Measurements from ENCODE around the gene WDR6. TPM values are rescaled to one million over a fixed set of nuclear protein-coding genes. Genes with fewer than 3 reads are reported as not detected.

WDR6 gene
- total RNA-seq, 1 experiment from 2014 or later, result 213 TPM

DNA sequence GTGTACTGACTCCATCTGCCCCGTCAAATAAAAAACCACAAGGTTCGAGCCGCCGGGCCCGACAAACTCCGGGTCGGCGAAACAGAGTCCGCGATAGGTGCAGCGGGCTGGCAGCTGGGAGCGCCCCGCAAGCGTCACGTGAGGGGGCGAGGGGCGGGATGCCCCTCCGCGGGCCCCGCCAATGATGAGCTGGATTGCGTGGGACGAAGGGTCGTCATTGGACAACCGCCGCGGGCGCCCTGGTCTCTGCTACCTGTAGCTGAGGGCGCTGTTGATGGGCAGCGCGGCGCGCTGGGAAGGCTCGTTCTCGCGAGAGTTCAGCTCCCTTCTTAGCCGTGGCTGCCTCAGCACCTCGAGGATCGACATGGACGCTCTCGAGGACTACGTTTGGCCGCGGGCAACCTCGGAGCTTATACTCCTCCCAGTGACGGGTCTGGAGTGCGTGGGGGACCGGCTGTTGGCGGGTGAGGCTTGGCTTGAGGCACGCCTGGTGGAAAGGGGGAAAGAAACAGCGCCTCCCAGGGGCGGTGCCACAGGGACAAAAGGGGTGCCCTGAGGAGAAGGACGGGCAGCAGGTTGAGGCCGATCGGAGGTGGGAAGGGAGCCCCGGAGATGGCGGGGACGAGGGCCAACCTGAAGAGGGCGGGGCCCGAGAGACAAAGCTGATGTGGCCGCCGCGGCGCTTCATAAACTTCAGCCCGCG is at the start of gene WDR6 (continued):
- TF ChIP-seq, protein P1, sequence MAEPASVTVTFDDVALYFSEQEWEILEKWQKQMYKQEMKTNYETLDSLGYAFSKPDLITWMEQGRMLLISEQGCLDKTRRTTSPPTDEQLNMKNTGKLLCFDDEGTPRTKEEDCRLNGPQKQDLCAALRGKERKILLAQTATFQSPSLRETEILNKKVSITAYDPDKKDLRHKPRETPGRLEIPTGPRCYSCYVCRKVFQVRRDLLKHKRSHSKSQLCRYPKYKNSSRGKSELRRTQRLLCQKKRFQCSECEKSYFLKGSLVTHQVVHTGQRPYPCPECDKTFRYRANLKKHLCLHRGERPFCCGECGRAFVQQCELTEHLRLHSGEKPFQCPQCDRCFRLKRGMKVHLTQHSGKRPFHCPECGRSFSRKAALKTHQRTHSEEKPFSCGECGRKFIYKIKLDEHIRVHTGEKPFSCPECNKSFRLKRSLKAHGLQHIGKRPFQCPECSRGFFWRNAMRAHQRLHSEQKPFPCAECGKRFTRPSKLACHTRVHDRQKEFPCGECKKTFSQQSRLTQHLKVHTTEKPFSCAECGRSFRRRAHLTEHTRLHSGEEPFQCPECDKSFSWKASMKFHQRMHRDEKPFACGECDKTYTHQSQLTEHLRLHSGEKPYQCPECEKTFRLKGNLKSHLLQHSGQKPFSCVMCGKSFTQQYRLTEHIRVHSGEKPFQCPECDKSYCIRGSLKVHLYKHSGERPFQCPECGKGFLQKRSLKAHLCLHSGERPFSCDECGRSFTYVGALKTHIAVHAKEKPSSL (CRISPR knock-in tag; conservative IDR thresholded peaks at IDR 0.05), result no peak
- TF ChIP-seq NFATC4 (CRISPR knock-in tag; IDR thresholded peaks at IDR 0.05) (0 out of 2 replicates have a peak, but pooled peaks have one; percentile 81), ZNF317 (CRISPR knock-in tag; IDR thresholded peaks at IDR 0.05; ENCODE audit: borderline replicate concordance, low read depth) (no peak), FOXK1 (CRISPR knock-in tag; IDR thresholded peaks at IDR 0.05) (0 out of 2 replicates have a peak, but pooled peaks have one; percentile 14), ETV6 (CRISPR knock-in tag; IDR thresholded peaks at IDR 0.05) (peak; percentile 46; the same call in 1 of the 2 replicates), ZNF138 (CRISPR knock-in tag; conservative IDR thresholded peaks at IDR 0.05) (0 out of 2 replicates have a peak, but pooled peaks have one; percentile 46), CREM (CRISPR knock-in tag; IDR thresholded peaks at IDR 0.05) (peak; percentile 17; the same call in 1 of the 2 replicates), GTF2I (CRISPR knock-in tag; conservative IDR thresholded peaks at IDR 0.05) (no peak), SOX15 (CRISPR knock-in tag; IDR thresholded peaks at IDR 0.05) (no peak), NR1H2 (CRISPR knock-in tag; IDR thresholded peaks at IDR 0.05) (no peak), FOXJ3 (CRISPR knock-in tag; IDR thresholded peaks at IDR 0.05; ENCODE audit: borderline replicate concordance) (no peak), ZNF219 (CRISPR knock-in tag; IDR thresholded peaks at IDR 0.05; ENCODE audit: borderline replicate concordance) (no peak), RELA (CRISPR knock-in tag; IDR thresholded peaks at IDR 0.05; ENCODE audit: borderline replicate concordance) (no peak), EMX1 (CRISPR knock-in tag; IDR thresholded peaks at IDR 0.05) (peak; percentile 46; the same call in 1 of the 2 replicates), TEAD1 (CRISPR knock-in tag; IDR thresholded peaks at IDR 0.05) (peak; percentile 14; the same call in 1 of the 2 replicates), MYBL2 (CRISPR knock-in tag; IDR thresholded peaks at IDR 0.05) (peak; percentile 49; the same call in 1 of the 2 replicates)
- TF ChIP-seq, protein P2, sequence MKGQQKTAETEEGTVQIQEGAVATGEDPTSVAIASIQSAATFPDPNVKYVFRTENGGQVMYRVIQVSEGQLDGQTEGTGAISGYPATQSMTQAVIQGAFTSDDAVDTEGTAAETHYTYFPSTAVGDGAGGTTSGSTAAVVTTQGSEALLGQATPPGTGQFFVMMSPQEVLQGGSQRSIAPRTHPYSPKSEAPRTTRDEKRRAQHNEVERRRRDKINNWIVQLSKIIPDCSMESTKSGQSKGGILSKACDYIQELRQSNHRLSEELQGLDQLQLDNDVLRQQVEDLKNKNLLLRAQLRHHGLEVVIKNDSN (CRISPR knock-in tag; IDR thresholded peaks at IDR 0.05), result peak; percentile 98
- TF ChIP-seq, protein P3, sequence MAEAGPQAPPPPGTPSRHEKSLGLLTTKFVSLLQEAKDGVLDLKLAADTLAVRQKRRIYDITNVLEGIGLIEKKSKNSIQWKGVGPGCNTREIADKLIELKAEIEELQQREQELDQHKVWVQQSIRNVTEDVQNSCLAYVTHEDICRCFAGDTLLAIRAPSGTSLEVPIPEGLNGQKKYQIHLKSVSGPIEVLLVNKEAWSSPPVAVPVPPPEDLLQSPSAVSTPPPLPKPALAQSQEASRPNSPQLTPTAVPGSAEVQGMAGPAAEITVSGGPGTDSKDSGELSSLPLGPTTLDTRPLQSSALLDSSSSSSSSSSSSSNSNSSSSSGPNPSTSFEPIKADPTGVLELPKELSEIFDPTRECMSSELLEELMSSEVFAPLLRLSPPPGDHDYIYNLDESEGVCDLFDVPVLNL (CRISPR knock-in tag; IDR thresholded peaks at IDR 0.05; ENCODE audit: borderline replicate concordance, low read depth), result no peak
- TF ChIP-seq, protein P4, sequence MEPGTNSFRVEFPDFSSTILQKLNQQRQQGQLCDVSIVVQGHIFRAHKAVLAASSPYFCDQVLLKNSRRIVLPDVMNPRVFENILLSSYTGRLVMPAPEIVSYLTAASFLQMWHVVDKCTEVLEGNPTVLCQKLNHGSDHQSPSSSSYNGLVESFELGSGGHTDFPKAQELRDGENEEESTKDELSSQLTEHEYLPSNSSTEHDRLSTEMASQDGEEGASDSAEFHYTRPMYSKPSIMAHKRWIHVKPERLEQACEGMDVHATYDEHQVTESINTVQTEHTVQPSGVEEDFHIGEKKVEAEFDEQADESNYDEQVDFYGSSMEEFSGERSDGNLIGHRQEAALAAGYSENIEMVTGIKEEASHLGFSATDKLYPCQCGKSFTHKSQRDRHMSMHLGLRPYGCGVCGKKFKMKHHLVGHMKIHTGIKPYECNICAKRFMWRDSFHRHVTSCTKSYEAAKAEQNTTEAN (CRISPR knock-in tag; IDR thresholded peaks at IDR 0.05), result no peak
- TF ChIP-seq, protein P5, sequence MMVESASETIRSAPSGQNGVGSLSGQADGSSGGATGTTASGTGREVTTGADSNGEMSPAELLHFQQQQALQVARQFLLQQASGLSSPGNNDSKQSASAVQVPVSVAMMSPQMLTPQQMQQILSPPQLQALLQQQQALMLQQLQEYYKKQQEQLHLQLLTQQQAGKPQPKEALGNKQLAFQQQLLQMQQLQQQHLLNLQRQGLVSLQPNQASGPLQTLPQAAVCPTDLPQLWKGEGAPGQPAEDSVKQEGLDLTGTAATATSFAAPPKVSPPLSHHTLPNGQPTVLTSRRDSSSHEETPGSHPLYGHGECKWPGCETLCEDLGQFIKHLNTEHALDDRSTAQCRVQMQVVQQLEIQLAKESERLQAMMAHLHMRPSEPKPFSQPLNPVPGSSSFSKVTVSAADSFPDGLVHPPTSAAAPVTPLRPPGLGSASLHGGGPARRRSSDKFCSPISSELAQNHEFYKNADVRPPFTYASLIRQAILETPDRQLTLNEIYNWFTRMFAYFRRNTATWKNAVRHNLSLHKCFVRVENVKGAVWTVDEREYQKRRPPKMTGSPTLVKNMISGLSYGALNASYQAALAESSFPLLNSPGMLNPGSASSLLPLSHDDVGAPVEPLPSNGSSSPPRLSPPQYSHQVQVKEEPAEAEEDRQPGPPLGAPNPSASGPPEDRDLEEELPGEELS (CRISPR knock-in tag; IDR thresholded peaks at IDR 0.05), result peak; percentile 21; the same call in 1 of the 2 replicates
- TF ChIP-seq, protein P6, sequence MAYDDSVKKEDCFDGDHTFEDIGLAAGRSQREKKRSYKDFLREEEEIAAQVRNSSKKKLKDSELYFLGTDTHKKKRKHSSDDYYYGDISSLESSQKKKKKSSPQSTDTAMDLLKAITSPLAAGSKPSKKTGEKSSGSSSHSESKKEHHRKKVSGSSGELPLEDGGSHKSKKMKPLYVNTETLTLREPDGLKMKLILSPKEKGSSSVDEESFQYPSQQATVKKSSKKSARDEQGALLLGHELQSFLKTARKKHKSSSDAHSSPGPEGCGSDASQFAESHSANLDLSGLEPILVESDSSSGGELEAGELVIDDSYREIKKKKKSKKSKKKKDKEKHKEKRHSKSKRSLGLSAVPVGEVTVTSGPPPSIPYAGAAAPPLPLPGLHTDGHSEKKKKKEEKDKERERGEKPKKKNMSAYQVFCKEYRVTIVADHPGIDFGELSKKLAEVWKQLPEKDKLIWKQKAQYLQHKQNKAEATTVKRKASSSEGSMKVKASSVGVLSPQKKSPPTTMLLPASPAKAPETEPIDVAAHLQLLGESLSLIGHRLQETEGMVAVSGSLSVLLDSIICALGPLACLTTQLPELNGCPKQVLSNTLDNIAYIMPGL (CRISPR knock-in tag; IDR thresholded peaks at IDR 0.05), result peak; percentile 85; the same call in 1 of the 2 replicates
- TF ChIP-seq, protein P7, sequence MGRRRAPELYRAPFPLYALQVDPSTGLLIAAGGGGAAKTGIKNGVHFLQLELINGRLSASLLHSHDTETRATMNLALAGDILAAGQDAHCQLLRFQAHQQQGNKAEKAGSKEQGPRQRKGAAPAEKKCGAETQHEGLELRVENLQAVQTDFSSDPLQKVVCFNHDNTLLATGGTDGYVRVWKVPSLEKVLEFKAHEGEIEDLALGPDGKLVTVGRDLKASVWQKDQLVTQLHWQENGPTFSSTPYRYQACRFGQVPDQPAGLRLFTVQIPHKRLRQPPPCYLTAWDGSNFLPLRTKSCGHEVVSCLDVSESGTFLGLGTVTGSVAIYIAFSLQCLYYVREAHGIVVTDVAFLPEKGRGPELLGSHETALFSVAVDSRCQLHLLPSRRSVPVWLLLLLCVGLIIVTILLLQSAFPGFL (CRISPR knock-in tag; IDR thresholded peaks at IDR 0.05; ENCODE audit: borderline replicate concordance), result no peak
- TF ChIP-seq, protein P8, sequence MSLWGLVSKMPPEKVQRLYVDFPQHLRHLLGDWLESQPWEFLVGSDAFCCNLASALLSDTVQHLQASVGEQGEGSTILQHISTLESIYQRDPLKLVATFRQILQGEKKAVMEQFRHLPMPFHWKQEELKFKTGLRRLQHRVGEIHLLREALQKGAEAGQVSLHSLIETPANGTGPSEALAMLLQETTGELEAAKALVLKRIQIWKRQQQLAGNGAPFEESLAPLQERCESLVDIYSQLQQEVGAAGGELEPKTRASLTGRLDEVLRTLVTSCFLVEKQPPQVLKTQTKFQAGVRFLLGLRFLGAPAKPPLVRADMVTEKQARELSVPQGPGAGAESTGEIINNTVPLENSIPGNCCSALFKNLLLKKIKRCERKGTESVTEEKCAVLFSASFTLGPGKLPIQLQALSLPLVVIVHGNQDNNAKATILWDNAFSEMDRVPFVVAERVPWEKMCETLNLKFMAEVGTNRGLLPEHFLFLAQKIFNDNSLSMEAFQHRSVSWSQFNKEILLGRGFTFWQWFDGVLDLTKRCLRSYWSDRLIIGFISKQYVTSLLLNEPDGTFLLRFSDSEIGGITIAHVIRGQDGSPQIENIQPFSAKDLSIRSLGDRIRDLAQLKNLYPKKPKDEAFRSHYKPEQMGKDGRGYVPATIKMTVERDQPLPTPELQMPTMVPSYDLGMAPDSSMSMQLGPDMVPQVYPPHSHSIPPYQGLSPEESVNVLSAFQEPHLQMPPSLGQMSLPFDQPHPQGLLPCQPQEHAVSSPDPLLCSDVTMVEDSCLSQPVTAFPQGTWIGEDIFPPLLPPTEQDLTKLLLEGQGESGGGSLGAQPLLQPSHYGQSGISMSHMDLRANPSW (CRISPR knock-in tag; conservative IDR thresholded peaks at IDR 0.05; ENCODE audit: low read depth), result 0 out of 2 replicates have a peak, but pooled peaks have one; percentile 21
- TF ChIP-seq, protein P9, sequence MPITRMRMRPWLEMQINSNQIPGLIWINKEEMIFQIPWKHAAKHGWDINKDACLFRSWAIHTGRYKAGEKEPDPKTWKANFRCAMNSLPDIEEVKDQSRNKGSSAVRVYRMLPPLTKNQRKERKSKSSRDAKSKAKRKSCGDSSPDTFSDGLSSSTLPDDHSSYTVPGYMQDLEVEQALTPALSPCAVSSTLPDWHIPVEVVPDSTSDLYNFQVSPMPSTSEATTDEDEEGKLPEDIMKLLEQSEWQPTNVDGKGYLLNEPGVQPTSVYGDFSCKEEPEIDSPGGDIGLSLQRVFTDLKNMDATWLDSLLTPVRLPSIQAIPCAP (CRISPR knock-in tag; IDR thresholded peaks at IDR 0.05), result peak; percentile 76; the same call in 1 of the 2 replicates
